Glomerular visceral epithelial cell (primary cell): ENCODE results near the gene PLXNA4.

Experiments
- DNase-seq: peaks from one replicate; pipeline ENCODE4 v3.0.0-alpha.2; 2016; ENCODE audit errors: extremely low spot score

Gene PLXNA4

DNA sequence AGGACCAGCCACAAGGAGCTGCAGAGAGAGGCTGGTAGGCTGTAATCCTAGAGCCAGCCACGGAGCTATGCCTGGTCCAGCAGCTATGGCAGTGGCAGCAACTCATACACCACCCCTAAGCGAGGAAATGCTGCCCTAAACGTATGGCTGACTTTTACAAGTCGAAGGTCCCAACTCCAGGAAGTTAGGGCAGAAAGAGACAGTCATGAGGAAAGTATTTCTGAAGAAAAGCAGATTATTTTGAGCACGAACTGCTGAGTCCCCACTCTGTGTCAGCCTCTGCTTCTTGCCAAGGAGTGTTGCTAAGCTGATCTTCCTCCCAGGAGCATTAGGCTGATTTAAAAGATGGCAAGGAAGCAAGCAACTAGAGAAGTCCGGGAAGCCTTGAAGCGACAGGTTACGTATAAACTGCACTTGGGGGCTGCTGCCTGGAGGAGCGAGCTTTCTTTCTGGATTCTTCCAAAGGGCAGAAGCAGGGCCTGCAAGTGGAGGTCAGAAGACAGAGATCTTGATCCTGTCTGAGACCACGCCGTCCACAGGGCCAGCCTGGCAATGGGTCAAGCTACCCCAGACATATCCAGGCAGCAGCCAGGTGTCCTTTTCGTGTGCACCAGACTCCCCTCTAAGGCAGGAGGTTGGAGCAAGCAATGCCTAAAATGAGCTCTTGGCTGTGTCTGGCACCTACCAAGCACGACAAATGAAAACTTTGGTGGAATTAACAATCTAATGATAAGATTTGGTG is 39.4 kb downstream of the PLXNA4 start:
- peak; percentile 12 for DNase-seq

GRCh38 chr7:132533916-132534315 is 42.4 kb downstream of the PLXNA4 start:
- DNase-seq: no peak

GRCh38 chr7:132532281-132532680 is 44.0 kb downstream of the PLXNA4 start:
- no peak for DNase-seq

DNA sequence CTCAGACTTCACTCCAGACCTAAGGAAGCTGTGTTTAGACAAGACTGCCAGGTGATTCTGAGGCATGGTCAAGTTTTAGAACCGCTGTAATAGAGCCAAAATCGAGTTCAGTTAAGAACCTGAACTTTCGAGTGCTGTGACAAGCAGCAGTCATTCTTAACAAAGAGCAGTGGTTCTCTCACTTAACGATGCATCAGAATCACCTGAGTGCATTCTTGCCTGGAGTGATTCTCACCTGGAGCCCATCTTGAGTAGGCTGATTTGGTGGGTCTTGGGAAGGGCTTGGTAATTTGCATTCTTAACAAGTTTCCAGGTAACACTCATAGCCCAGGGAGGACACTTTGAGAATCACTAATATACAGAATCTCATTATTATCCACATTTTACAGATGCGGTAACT is 44.7 kb downstream of the PLXNA4 start:
- DNase-seq: no peak

DNA sequence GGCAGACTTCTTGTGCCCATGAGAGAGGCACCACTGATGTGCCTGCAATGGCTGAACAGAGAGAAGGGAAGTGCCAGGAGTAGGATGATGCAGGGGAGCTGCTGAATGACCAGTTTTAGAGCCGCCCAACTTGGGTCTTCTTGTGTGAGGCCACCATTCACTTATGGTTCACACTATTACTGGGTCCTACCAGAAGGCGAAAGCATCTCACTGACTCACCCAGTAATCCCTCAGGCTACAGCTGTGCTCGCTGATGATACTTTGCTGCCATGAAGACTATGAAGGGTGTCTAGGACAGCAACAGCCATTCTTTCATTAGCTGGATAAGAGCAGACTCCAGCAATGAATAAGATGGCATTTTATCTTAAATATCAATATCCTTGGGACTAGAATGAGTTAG is 47.6 kb downstream of the PLXNA4 start:
- no peak for DNase-seq

DNA sequence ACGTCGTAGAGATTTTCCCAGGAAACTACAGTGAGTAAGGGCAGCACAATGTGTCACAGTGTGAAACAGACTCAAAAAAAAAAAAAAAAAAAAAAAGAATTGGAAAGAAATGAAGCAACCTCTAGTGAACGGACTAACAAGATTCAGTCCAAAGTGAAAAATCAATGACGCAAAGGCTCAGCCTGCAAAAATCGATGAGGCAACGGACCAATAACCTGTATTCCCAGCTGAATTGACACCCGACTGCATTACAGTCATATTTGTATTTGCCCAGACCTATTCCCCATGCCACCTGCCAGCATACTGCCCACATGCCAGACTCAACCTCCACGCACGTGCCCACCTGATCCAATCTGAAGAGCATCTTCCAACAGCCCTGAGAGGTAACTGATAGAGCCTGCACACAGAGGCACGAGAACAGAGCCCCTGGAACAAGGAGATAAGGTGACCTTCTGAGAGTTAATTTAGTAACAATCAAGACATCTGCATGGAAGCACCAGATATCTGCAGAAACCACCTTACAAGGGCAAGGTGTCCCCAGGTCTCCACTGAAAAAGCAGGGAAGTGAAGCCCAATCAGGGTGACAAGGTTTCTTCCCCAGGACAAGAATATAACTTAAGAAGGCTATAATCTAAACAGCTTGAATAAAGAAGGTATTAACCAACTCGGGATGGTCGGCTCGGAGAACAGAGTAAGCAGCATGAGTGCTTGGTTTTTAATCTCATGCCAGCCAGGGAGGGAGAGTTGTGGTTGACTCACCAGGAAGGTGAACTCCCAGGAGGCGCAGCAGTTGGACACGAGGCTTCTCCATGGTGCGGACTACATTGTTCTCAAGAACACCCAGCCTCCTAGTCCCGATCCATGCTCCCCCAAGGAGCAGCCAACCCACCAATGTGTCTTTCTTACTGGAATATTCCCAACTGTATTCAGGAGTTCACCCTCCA is 48.5 kb downstream of the PLXNA4 start:
- no peak for DNase-seq

DNA sequence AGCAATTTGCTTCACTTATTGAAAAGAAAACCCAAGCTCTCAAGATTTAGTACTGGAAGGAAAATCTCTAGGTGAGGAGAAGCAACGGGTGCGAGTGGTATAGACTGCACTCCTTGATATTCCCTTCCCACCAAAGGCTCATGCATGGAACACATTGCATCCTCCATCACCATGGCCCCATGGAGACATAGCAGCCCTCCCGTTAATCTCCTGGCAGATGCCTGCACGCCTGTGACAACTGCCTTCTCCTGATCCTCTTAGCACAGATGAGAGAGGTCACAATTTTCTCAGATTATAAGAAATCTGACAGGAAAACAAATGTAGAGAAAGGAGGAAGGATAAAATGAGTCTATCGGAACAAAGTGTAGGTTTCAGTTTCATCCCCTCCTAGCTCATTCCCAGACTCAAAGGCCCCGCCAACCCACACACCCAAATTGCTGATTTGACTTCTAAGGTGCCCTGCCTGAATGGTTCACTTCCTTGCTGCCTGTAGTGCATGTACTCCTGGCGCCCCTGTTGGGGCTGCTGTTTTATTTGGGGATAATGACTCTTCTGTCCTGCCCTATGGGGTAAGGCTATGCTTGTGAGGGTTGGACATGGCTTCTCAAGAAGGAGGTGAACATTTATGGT is 50.0 kb downstream of the PLXNA4 start:
- DNase-seq: no peak

- DNase-seq: no peak
Observed at GRCh38 chr7:132521423-132521822, 54.8 kb downstream of the PLXNA4 start.

DNA sequence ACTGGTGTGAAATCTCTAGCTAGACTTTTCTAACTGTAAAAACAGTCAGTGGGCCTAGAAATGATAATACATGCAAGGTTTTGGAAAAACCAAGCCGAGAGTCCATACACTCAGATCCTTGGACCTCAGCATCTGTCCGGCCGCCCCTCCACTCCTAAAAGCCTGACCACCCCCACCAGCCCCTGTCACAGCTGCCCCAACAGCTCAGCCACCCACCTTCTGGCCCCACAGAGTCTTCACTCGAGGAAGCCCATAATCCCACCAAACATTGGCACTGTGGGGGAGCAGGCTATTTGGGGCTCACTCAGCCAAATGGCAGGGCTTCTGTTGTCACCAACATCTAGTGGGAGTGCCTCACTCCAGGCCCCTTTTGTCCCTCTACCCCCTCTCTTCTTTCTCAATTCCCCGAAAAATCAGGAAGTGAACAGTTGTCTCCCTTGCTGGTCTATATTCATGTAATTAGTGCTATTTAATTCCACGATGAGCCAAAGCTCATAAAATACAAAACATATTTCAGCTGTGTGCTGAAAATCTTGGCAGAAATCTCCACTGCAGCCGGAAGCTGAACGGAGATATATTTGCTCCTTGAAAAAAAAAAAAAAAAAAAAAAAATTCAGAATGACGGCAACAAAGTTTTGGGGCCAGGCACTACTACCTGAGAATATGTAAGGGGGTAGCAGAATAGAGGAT is 55.5 kb downstream of the PLXNA4 start:
- no peak for DNase-seq

DNA sequence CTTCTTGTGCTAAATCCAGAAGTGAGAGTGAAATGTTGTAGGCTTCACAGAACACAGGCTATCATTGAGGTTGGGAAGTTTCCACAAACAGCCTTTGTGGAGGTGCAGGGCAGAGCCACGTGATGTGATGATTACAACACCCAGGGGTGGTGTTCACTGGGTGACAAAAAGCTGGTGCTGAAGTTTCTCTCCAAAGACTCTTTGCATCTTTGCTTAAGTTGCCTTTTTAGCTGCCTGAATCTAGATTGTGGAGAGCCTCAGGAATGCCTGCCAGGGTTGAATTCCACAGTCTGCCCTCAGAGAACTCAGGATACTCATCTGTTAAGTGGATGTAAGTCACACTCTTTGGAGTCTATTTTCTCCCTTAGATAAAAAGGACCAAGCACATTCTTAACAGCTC is 56.3 kb downstream of the PLXNA4 start:
- no peak for DNase-seq

DNA sequence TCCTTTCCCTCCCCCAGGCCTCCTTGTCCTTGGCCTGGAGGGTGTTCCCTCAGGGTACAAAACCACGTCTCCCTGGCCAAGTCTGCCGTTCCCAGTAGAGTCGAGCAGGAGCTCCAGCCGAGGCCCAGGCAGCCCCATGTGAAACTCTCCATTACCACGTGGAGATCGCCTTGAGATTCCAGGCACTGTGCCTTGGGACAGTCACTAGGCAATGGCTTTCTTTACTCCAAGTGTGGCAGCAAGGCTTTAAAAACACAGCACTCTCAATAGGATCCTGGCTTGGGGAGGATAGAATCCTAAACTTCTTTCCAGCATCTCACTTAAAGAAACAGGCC is 57.5 kb downstream of the PLXNA4 start:
- DNase-seq: no peak

DNA sequence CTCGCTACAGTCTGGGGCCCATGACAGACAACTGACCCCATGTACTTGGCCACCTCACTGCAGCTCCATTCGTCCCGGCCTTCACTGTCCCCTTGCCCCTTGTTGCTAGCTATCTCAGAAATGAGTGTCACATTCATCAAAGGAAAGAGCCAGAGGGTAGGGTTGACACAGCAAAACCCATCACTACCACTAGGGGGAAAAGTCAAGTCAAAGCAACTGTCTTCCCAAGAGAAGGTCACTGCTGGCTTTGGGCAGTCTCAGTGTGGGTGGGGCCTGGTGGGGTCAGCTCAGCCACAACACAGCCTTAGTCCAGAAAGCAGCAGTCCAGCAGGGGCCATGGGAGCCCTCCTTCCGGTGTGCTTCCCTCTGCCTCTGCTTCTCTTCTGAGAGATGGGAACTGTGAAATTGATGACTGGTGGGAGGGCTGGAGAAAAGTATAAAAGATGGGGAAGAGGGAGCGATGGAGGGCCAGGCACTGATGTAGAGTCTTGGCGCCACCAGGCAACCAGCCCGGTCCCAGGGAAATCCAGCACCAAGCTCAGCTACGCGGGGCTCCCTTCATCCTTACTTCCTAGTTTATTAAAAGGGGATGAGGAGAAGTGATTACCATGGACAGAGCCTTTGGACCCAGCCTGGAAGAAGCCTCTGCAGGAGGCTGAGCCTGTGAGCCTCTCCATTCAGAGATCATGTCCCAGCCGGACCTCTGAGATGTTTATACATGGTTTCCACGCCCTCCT is 58.0 kb downstream of the PLXNA4 start:
- DNase-seq: no peak

GRCh38 chr7:132516042-132516840 is 60.0 kb downstream of the PLXNA4 start:
- DNase-seq: peak; percentile 5

GRCh38 chr7:132515181-132515580 is 61.1 kb downstream of the PLXNA4 start:
- no peak for DNase-seq

DNA sequence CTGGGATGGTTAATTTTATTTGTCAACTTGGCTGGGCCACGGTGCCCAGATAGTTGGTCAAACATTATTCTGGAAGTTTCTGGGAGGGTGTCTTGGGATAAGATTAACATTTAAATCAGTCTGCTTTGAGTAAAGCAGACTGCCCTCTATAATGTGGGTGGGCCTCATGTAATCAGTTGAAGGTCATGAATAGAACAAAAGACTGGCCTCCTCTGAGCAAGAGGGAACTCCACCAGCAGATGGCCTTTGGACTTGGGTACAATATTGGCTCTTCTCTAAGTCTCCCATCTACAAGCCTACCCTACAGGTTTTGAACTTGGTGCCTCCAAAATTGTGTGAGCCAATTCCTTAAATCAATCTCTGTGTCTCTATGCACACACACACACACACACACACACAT is 61.8 kb downstream of the PLXNA4 start:
- DNase-seq: no peak

- no peak for DNase-seq
Observed at GRCh38 chr7:132511921-132512320, 64.3 kb downstream of the PLXNA4 start.

DNA sequence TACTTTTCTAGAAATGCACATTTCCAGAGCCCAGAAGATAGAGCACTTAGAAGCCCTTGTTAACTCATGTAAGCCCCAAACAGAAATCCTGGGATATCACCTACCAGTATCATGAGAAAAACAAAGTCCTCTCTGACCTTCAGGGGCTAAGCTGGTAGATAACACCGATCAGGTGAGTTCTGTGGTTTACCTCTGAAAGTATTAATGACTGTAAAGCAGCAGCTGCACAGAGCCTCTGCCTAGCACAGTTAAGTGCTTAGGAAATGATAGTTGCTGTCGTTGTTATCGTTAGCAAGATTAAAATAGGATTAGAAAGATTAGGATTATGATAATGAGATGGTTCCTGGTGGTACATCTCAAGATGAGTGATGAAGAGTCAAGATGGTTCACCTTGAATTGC is 64.9 kb downstream of the PLXNA4 start:
- DNase-seq: no peak

DNA sequence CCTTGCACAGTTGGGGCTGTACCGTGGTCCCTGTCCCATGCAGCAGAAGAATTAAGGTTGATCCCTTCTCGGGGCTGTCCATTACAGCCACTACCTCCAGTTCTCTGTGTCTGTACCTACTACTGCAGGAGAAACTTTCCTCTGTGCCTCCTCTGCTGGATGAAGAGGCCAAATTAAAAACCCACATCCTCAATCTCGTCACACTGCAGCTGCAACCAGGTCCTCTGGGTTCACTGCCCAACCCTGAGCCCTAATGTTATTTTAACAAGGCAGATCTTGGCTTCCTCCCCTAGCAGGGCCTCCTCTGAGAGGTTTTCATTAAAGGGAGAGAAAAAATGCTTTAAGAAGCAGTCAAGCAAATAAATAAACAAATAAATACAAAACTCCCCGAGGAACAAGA is 66.6 kb downstream of the PLXNA4 start:
- no peak for DNase-seq

DNA sequence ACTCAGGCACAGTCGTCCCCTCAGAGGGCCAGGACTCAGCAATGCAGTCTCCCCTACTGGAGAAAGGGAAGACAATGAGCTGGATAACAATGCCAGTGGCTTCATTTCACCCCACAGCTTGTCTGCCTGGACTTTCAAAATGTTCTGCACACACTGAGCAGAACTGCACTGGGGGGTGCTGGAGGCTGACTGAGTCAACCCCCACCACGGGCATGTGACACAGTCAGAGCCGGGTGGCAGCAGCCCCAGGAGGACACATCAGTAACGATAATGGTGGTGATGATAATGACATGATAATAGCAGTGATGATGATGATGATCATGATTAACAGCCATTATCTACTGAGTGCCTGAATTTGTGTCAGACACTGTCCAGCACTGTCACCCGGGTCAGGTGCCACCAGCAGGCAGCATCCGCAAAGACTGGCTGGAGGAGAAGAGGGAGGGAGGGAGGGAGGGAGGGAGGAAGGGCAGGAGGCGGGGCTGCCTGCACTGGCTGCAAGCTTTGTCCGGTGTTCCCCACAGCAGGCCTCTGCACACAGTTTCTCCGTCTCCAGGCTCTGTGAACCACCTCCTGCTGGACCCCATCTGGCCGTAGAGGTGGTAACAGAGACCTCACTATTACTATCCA is 67.4 kb downstream of the PLXNA4 start:
- DNase-seq: no peak

DNA sequence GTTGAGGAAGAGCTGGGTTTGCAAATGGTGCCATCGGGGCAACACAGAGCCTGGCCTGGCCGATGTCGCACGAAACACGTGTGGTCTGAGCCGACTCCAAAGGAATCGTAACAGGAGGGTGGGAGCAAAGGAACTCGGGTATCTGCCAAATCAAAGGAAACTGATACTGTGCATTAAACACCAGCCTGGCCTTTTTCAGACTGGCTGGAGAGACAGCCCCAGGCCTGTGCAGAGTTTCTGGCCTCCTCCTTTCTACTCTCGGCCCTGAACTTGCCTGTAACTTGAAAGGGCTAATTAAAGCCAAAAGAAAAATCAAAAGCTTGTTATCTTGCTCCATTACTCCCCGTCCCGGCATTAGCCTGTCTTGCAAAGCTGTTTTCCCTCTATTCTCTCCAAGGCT is 71.4 kb downstream of the PLXNA4 start:
- DNase-seq: no peak
